Thyroid gland (tissue), 4 donors: Measurements from ENCODE around the gene ARHGEF4.

Experiments
- CTCF ChIP-seq, 6 experiments: fragments of 200-600 bp in 3 of 6; fragments of 450-650 bp in 3 of 6; sonication (generic) in 3 of 6; IDR thresholded peaks; one replicate each; pipeline ENCODE4 v1.5.1; 2016 to 2019; ENCODE audit warnings: antibody characterized with exemption in 6 of 6, mild to moderate bottlenecking in 2 of 6, inconsistent platforms in 1 of 6, moderate library complexity in 1 of 6
- POLR2A ChIP-seq, 2 donors: fragments of 450-650 bp; IDR thresholded peaks; one replicate each; pipeline ENCODE4 v1.6.1; 2017; ENCODE audit warnings: antibody characterized with exemption in 2 of 2, mild to moderate bottlenecking in 2 of 2, moderate library complexity in 1 of 2

GRCh38 chr2:130836501-130837174, at the start of gene ARHGEF4:
- peak; percentile 25 to 68 for TF ChIP-seq POLR2A (IDR thresholded peaks at IDR 0.05)
- no peak for TF ChIP-seq CTCF (IDR thresholded peaks at IDR 0.05)
